Mesodermal cell (in vitro differentiated cells): ENCODE data around the gene SLAMF6.
"Not testable (repeated sequence)": the region's sequence is repeated elsewhere in the genome, so short reads cannot be mapped to it uniquely, and the experiment has no call there.

Source experiments
- H3K27ac ChIP-seq: 2 replicates; pipeline ENCODE4 v1.7.0; 2013; ENCODE audit warnings: mild to moderate bottlenecking, low read depth, low read length, moderate library complexity; ENCODE audit not compliant: severe bottlenecking
- H3K36me3 ChIP-seq: 2 replicates; pipeline ENCODE4 v1.7.1; 2013; ENCODE audit warnings: mild to moderate bottlenecking, low read length, moderate library complexity; ENCODE audit not compliant: control insufficient read depth, insufficient read depth
- H3K4me1 ChIP-seq: one replicate; pipeline ENCODE4 v1.7.1; 2013; ENCODE audit warnings: mild to moderate bottlenecking, low read length; ENCODE audit not compliant: insufficient read depth, control insufficient read depth, poor library complexity, severe bottlenecking
- H3K4me3 ChIP-seq: 2 replicates; pipeline ENCODE4 v1.7.0; 2013; ENCODE audit warnings: low read length, control low read depth, mild to moderate bottlenecking; ENCODE audit not compliant: insufficient read depth, poor library complexity, severe bottlenecking; ENCODE audit errors: extremely low read depth
- H3K9me3 ChIP-seq: 2 replicates; pipeline ENCODE4 v1.7.1; 2013; ENCODE audit warnings: mild to moderate bottlenecking, low read length, moderate library complexity; ENCODE audit not compliant: control insufficient read depth
- WGBS, 2 experiments: methylation state at CpG; one replicate each; pipeline ENCODE4 v1.1.5; 2013; ENCODE audit warnings: missing lambda C conversion rate in 2 of 2; ENCODE audit not compliant: insufficient coverage in 2 of 2; 5-methylcytosine and 5-hydroxymethylcytosine counted together

Gene SLAMF6

DNA sequence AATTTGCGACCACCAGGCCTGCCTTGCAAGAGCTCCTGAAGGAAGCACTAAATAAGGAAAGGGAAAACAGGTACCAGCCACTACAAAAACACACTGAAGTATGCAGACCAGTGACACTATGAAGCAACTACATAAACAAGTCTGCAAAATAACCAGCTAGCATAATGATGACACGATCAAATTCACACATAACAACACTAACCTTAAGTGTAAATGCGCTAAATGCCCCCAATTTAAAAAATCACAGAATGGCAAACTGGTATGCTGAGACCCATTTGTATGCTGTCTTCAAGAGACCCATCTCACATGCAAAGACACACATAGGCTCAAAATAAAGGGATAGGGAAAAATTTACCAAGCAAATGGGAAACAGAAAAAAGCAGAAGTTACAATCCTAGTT, 36.4 kb upstream of the SLAMF6 start:
- 78 to 92% methylated on average over 1 to 2 of the region's 3 CpGs for WGBS, 2 experiments
- not testable (repeated sequence) for H3K9me3 ChIP-seq, H3K4me3 ChIP-seq, H3K27ac ChIP-seq, H3K4me1 ChIP-seq, H3K36me3 ChIP-seq

DNA sequence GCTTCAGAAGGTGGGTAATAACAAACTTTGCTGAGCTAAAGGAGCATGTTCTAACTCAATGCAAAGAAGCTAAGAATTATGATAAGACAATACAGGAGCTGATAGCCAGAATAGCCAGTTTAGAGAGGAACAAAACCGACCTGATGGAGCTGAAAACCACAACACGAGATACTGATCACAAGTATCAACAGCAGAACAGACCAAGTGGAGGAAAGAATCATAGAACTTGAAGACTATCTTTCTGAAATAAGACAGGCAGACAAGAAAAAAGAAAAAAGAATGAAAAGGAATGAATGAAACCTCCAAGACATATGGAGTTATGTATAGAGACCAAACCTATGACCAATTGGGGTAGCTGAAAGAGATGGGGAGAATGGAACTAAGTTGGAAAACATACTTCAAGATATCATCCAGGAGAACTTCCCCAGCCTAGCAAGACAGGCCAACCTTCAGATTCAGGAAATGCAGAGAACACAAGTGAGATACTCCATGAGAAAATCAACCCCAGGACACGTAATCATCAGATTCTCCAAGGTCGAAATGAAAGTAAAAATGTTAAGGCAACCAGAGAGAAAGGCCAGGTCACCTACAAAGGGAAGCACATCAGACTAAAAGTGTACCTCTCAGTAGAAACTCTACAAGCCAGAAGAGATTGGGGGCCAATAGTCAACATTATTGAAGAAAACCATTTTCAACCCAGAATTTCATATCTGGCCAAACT, 35.8 kb upstream of the SLAMF6 start:
- H3K4me3 ChIP-seq, result no peak overlapping the region
- no peaks in the 10 kb centered on the region for H3K4me1 ChIP-seq
- H3K27ac ChIP-seq, result no peak overlapping the region
- H3K36me3 ChIP-seq, result no peaks in the 10 kb centered on the region
- no peaks in the 10 kb centered on the region for H3K9me3 ChIP-seq
- 91% methylated on average over 4 of the region's 4 CpGs; no CpG with 5 or more reads in 1 of the 2 experiments for WGBS, 2 experiments

DNA sequence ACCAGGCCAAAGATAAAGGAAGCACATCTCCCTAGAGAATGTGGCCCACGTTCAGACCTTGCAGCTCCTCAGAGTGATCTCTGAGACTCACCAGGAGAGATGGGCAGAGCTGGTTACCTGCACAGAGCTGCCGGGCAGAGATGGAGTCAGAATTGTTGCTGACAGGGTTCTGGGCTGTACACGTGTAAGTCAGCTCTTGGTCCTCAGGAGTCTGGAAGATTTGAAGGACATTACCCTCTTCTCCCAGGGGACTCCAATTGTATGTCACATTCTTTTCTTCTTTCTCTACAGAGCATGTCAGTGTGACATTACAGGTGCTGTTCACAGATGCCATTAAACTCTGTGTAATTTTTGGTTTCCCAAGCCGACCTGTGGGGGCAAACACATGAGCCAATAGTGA, 30.7 kb upstream of the SLAMF6 start:
- Histone ChIP-seq H3K9me3 (no peaks in the 10 kb centered on the region), H3K36me3 (no peaks in the 10 kb centered on the region), H3K27ac (no peak overlapping the region), H3K4me1 (no peaks in the 10 kb centered on the region), H3K4me3 (no peak overlapping the region)
- 94 to 100% methylated on average over 2 to 3 of the region's 4 CpGs for WGBS, 2 experiments

DNA sequence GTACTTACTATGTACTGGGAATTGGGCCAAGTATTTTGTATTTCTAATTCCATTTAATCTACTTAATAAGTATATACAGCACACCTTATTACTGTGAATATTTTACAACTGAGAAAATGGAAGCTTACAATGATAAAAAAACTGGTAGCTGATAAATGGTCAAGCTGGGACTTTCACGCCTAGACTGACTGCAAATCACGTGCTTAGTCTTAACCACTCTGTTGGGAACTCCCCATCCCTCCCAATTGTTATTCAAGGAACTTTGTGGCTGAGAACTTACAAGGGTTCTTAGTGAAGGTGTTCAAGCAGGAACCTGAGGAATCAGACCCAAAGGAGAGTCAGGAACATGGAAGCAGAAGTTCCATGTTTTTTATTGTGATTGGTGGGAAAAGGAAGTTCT, 29.4 kb upstream of the SLAMF6 start:
- no peak overlapping the region for H3K27ac ChIP-seq
- H3K4me3 ChIP-seq, result no peak overlapping the region
- 75 to 94% methylated on average over 2 of the region's 2 CpGs for WGBS, 2 experiments
- H3K4me1 ChIP-seq, result no peaks in the 10 kb centered on the region
- H3K9me3 ChIP-seq, result no peaks in the 10 kb centered on the region
- no peaks in the 10 kb centered on the region for H3K36me3 ChIP-seq

DNA sequence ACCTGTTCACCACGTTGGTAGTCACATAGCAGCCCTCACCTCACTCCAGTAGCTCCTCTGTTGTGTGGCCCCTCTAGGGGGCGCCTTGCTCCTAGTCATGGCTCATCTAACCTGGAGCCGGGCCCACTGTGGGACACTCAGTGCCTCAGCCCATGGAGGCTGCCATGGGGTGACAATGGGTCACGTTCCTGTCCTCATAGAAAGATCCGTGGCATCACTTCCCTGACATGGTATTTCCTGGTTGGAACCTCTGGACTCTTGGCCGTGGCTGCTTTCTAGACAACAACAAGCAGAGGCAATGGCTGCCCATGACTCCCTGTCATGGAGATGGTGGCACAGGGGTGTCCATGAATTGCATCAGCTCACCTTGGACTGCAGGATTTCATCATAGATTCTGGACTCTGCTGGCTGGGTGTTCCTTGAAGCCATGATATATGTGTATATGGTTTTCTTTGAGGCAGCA, 27.5 kb upstream of the SLAMF6 start:
- Histone ChIP-seq H3K36me3 (no peaks in the 10 kb centered on the region), H3K4me1 (no peaks in the 10 kb centered on the region), H3K4me3 (no peak overlapping the region), H3K9me3 (no peaks in the 10 kb centered on the region), H3K27ac (no peak overlapping the region)
- 78 to 83% methylated on average over 6 of the region's 6 CpGs for WGBS, 2 experiments

DNA sequence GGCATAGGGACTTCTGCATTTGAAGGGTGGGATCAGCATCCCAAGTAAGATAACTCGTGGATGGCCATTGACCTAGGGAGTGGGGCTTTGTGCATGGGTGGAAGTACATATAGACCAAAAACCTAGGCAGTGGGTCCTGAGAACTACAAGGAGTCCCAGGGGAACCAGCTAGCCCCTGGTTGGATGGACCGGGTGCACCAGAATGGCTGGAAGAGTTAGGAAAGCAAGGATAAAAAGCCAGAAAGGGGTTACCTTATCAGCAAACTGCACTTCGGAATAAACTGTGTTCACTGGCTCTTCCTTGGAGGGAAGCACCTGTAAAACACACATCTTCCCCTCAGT, 26.6 kb upstream of the SLAMF6 start:
- WGBS, 2 experiments, result 78 to 83% methylated on average over 3 of the region's 3 CpGs
- Histone ChIP-seq H3K4me3 (no peak overlapping the region), H3K36me3 (no peaks in the 10 kb centered on the region), H3K4me1 (no peaks in the 10 kb centered on the region), H3K27ac (no peak overlapping the region), H3K9me3 (no peaks in the 10 kb centered on the region)

DNA sequence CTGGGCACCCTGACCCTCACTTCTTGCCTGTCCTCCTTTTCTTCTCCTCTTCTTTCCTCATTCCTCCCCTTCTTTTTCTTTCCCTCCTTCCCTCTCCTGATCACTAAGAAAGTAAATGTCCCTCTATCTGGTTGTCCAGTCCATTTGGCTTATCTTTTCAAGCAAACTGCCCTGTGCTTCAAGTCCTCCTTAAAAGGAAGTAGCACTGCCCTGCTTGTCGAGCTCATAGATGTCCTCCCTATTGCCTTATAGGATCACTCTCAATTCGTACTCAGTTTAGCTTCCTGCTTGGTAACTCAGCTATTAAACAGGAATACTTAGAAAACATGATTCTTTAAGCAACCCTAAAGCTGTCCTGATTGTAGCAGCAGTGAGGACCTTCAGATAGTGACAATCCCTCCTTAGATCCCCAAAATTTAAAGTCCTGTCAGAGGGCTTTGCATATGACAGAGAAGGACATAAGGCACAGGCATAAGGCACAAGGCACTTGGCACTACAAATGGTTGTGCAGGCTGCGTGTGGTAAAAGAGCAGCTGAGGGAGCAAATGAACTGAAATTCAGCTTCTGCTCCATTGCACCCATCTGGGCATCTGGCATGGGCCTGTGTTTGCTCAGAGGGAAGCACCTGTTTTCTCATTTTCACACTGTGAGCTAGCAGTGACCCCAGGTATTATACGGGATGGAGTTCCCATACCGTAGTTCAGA, 26.1 kb upstream of the SLAMF6 start:
- 83 to 88% methylated on average over 4 to 5 of the region's 5 CpGs for WGBS, 2 experiments
- Histone ChIP-seq H3K9me3 (no peaks in the 10 kb centered on the region), H3K4me3 (no peak overlapping the region), H3K27ac (no peak overlapping the region), H3K36me3 (no peaks in the 10 kb centered on the region), H3K4me1 (no peaks in the 10 kb centered on the region)

DNA sequence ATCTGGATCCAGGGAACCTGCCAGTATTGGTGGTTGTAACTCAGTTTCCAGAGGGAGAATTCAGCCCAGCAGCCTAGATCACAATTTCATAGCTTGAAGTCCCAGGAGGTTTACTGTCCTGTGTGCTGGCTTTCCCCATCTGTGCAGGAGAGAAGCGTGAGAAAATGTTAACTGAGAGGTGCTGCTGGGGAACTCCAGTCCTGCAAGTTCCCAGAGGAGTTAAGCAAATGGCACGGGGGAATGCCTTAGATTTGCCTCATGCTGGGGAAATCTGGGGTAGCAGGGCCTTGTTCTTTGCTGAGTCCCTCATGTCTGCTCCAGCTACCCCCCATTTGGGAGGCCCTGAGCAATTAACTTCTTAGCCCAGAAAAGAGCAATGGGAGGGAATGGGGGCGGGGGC, 25.1 kb upstream of the SLAMF6 start:
- no peaks in the 10 kb centered on the region for H3K4me1 ChIP-seq
- H3K9me3 ChIP-seq, result no peaks in the 10 kb centered on the region
- H3K27ac ChIP-seq, result no peak overlapping the region
- 100% methylated on average over 1 of the region's 3 CpGs for WGBS, 2 experiments
- H3K4me3 ChIP-seq, result no peak overlapping the region
- no peaks in the 10 kb centered on the region for H3K36me3 ChIP-seq

DNA sequence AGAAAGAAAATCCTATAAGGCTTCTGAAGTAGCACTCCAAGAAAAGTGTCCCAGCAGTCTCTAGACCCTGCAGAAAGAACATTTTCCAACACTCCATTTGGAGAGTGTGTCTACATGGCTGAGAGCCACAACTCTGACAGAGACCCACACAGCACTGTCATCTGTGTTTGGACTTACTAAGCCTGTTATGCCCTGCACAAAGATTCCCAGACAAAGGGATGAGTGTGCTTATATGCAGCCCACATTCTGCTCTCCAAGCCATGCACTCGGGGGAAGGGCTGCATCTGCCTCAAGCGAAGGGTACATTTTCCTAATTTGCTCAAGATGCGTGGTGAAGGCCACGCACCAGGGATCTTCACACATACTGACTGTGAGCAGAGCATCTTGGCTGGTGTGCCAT, 24.4 kb upstream of the SLAMF6 start:
- no peaks in the 10 kb centered on the region for H3K36me3 ChIP-seq
- no peaks in the 10 kb centered on the region for H3K9me3 ChIP-seq
- WGBS, 2 experiments, result 97% methylated on average over 4 of the region's 4 CpGs
- peaks cover 4% of the 10 kb centered on the region for H3K4me1 ChIP-seq
- no peak overlapping the region for H3K4me3 ChIP-seq
- H3K27ac ChIP-seq, result no peak overlapping the region

DNA sequence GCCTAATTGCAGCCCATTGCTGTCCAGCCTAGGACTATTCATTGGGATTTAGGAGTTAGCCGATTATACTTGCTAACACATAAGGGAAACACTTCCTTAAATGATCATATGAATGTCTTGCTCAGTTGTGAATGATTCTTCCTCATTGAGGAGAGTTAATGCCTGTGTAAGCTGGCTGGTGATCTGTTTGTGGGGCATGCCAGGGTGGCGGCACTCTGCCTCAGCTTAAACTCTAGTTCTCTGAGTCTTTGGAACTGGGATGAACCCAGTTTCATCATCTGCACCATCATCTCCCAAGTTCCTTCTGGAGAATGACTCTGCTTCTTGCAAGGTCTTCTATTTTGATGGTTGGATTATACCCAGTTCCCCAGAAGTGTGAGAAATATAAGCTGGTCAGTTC, 23.9 kb upstream of the SLAMF6 start:
- Histone ChIP-seq H3K27ac (no peak overlapping the region), H3K36me3 (no peaks in the 10 kb centered on the region), H3K4me1 (peaks cover 9% of the 10 kb centered on the region), H3K4me3 (no peak overlapping the region), H3K9me3 (no peaks in the 10 kb centered on the region)
- WGBS, 2 experiments, result 100% methylated on average over 1 to 2 of the region's 2 CpGs

DNA sequence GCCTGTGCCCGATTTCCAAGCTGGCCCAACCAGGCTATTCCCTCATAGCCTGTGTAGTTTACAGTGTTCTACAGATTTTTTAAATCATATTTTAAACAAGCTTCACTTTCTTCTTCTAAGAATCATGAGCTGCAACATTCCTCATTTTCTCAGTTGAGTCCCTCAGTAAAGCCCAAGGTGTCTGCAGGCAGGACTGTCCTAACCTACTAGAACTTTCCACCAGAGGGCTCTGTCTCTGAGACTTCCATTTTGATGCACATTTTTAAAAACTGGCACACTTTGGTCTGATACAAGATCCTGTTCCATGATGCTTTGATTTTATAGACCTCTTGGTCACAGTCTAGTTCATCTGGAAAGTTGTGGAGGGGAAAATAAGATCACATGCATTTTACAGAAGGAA, 21.6 kb upstream of the SLAMF6 start:
- WGBS, 2 experiments, result 100% methylated on average over 1 of the region's 1 CpG; no CpG with 5 or more reads in 1 of the 2 experiments
- Histone ChIP-seq H3K36me3 (no peaks in the 10 kb centered on the region), H3K4me1 (peaks cover 30% of the 10 kb centered on the region), H3K27ac (no peak overlapping the region), H3K4me3 (no peak overlapping the region), H3K9me3 (no peaks in the 10 kb centered on the region)
